RPMI8226 (cell line): Measurements from ENCODE around the gene ZNF394.

Experiments
- DNase-seq: peaks from one replicate; pipeline ENCODE4 v3.0.0-alpha.2; 2015

ZNF394 gene

DNA sequence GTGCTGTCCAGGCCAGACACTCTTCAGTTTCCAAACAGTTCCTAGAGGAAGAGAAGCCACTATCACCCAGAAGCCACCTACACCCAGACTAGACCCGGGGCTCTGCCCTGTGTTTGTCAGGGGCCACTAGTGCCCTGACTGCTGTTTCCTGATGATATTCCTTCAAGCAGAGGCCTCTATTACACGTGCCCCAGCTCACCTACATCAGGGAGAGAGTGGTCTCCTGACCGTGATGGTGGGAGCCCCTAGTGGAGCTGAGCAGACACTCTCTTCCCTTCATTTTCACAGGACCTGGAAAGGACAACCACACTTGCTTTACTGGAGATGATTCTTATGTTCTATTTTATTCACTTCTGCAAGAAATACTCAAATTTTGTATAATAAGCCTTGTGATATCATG, 9.2 kb downstream of the ZNF394 start:
- no peak for DNase-seq

DNA sequence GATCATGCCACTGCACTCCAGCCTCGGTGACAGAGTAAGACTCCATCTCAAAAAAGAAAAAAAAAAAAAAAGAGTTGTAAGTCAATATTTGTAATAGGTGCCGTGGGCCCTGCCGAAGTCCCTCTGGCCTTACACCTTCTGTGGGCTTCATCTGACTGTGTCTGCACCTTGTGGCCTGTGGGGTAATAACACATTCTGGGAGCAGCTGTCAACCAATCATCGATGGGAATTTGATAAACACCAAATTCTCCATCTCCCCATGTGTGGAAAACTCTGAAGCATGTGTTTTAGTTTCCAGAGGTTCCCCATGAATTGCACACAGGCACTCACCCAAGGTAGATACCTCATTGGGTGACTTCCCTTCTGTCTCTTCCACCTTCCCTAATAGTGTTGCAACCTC, 10.8 kb downstream of the ZNF394 start:
- peak; percentile 9 for DNase-seq

GRCh38 chr7:99485094-99485493, 15.0 kb downstream of the ZNF394 start:
- no peak for DNase-seq

GRCh38 chr7:99478464-99479440, 21.3 kb downstream of the ZNF394 start:
- DNase-seq: no peak

GRCh38 chr7:99476107-99476506, 24.0 kb downstream of the ZNF394 start:
- DNase-seq: no peak

DNA sequence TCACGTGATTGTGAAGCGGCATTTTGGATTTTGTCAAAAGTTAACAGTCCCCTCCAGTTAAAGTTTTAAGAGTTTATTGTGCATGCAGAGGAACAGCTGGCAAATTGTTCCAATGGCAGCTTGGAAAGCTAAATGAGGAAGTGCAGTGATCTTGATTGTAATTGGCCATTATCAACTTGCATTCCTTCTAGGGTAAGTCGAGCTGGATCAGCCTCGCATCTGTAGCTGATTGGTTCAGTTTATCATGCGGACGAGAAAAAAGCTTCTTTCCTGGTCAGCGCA, 26.8 kb downstream of the ZNF394 start:
- DNase-seq: peak; percentile 64

DNA sequence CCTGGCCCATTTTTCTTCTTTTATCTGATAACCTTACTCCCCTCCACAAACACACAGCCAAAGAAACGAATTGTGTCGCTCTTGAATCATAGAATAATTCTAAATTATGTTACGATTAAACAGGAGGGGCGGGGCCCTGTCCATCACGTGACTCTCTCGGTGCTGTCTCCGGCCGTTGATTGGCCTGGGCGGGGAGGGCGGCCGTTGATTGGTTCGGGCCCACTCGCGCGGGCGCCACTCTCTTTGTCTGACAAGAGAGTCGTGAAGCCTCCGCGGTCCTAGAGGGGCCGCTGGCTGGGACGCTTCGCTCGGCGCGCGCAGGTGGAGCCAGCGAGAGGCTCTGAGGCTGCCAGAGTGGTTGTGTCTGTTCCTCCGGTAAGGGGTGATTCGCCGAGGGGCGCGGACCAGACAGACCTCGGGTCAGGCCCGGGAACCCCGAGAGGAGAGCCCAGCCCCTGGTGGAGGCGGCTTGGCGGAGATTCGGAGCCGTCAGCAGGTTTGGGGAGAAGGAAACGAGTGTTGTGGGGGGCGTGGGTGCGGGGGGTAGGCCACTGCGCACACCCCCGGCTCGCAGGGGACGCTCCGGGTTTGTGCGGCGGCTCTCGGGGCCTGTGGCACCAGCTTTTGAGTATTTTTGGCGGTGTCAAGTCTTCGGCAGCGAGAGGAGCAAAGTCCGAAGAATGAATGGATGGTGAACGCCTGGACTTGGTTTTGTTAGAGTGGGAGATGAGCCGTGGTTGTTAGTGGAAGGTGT, 27.3 kb downstream of the ZNF394 start, which contains the start of gene ZNF789:
Gene ZNF789, plus strand, starts transcription at position 330 of the 754 bp plus-strand sequence. CDS start 3,567 bp downstream, outside the sequence.
- peak; percentile 99 for DNase-seq

GRCh38 chr7:99469381-99470065, 30.6 kb downstream of the ZNF394 start:
- no peak for DNase-seq

DNA sequence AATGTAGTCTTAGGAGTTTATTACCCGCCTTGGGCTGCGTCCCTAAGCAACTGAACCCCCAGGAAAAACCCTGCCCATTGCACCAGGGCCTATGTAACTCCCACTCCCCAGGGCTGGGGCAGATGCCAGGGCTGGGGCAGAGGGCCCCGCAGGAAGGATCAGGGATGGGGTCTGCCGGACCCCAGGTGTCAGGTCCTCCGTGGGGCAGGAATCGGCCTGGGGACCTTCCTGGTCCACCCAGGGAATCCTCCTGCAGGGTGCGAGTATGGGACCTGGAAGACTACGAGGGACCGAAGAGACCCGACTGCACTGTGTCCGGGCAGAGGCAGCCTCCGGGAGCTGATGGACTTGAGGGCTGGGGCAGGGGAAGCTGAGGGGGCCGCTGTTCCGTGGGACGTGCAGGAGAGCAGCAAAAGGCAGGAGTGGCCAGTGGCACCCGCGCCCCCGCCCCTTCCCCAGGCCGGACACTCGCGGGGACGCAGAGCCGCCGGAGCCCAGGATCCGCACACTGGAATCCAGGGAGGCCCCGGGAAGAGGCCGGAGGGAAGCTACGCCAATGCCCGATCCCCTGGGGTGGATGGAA, 31.7 kb downstream of the ZNF394 start:
- DNase-seq: no peak

DNA sequence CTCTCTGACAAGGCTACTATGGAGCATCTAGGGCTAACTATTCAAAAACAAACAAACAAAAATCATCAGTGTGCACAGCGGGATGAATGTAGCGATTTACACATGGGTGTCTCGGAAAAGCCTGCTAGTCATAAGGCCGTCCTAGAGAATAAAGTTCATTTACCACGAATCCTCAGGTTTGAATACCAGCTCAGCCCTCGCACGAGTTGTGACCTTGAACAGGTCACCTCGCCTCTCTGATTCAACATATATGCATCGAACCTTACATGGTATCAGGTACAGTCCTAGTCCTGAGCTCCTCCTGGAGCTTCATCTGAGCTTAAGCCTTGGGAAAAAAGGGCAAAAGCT, 34.7 kb downstream of the ZNF394 start:
- DNase-seq: no peak

DNA sequence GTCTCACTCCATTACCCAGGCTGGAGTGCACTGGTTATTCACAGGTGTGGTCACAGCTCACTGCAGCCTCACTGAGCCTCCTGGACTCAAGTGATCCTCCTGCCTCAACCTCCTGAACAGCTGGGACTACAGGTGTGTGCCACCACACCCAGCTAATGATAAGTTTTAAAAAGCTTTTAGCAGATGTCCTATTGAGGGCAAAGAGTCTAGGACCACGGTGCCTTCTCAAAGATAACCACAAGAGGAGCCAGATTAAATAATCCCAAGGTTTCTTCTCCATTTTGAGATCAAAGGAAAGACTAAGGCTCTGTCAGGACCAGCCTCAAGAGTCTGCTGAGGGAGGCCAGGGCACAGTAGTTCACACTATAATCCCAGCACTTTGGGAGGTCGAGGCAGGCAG, 38.9 kb downstream of the ZNF394 start:
- no peak for DNase-seq

- no peak for DNase-seq
Observed at GRCh38 chr7:99460651-99461050, 39.4 kb downstream of the ZNF394 start.

GRCh38 chr7:99459087-99459486, 41.0 kb downstream of the ZNF394 start:
- DNase-seq: peak; percentile 54

DNA sequence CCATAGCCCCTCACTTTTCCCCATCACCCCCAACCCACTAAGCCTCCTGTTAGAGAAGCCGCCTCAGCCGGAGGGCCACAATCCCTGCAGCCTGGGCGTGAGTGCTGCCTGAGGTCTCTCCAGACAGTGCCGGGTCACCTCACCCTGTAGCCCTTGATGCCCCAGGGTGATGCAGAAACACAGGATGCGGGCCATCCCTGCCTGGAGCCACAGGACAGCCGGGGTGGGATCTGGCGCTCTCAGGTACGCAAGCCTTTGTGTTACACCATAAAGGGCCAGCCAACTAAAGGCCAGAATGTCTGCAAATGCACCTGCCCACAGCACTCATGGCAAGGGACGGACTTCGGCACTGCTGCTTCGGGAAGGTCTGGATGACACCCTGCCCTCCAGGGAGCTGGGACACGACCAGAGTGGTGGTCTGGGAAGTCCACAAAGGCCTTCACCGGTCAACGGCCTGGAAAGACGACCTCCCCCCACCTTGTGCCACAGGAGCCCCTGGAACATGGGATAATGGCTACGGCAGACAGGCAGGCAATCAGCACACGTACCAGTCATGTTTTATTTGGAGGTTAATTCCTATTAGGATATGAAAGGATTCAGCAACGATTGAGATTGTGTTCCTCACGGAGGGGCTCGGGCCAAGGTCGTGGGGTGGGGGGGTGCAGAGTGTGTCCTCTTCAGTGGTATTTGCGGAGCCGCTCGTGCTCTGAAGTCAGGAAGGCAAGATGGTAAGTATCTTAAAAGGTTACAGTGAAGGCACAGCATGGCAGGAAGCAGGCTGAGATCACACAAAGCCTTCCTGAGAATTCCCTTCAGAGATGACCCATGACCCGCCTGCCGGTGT, 42.2 kb downstream of the ZNF394 start:
- DNase-seq: no peak

DNA sequence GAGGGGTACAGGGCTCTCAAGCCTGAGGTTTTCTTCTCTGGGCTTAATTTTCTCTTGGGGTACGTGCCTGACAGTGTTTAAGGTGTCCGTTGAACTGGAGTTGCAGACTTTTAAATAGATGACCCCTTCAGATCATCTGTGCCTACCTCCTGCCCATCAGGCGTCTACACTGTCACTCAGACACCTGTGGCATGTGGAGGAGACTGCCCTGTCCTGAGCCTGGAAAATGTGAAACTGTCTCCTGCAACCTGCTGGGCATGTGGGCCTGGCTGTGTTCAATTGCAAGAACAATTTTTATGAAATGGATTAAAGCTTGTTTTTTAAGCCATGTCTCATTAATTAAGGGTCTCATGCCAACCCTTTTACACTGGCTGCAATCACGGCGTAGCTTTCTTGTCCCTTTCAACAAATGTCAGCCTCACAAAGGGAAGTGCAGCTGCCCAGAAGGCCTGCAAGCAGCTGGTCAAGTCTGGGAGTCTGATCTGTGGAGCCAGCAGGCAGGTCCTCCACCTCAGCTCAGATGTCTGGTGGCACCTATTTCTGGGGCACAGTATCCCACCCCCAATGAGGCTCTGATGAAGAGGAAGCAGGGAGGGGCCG, 42.9 kb downstream of the ZNF394 start:
- no peak for DNase-seq

- no peak for DNase-seq
Observed at GRCh38 chr7:99456288-99456687, 43.8 kb downstream of the ZNF394 start.

GRCh38 chr7:99455874-99456273, 44.2 kb downstream of the ZNF394 start:
- DNase-seq: no peak

DNA sequence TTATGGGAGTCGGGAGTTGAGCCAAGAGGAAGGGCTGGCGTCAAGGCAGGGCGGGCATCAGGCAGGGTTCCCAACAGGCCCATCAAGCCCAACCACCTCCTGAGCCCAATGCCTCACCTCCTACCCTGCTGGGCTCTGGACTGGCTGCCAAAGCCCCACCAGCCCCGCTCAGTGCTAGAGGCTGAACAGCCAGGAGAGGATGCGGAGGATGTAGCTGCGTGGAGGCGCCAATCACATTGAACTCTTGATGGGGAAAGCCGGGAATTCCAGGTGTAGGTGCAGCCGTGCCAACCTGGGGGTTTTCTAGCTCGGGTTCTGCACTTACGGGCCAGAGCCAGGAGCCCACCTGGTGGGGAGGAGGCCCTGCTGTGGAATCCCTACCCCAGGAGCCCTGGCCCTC, 47.0 kb downstream of the ZNF394 start:
- DNase-seq: no peak

DNA sequence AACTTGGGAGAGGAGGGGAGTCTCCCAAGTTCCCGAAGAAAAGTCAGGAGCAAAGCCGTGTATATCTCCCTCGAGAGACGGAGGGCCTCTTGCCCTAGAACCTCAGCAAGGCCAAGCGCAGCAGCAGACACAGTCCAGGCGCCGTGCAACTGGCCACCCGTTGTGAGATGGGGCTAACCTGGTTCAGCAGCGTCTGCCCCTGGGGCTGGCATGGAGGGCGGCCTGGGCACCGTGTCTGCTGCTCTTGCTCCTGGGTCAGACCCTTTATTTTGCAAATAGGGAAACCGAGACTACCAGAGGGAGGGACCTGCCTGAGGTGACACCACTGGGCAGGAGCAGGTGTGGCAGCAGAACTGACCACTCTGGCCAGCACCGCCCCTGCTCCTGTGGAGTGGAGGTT, 47.5 kb downstream of the ZNF394 start:
- no peak for DNase-seq

- no peak for DNase-seq
Observed at GRCh38 chr7:99451936-99452335, 48.1 kb downstream of the ZNF394 start.

DNA sequence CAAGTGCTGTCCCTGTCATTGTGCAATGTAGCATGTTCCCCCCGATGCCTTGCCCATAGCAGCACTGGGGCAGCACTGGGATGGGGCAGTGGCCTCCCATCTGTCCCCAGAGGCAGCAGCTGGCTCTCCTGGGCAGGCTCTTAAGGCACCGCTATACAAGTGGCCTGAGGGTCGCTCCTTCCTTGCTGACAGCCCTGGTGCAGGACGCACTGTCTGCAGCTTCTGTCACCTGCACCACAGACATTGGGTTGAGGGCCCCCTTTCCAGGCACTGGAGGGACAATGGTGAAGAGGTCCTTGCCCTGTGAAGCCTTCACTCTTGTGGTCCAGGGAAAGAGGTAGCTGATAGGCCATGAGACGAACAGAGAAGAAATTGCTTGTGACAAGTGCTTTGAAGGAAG, 50.8 kb downstream of the ZNF394 start:
- no peak for DNase-seq

DNA sequence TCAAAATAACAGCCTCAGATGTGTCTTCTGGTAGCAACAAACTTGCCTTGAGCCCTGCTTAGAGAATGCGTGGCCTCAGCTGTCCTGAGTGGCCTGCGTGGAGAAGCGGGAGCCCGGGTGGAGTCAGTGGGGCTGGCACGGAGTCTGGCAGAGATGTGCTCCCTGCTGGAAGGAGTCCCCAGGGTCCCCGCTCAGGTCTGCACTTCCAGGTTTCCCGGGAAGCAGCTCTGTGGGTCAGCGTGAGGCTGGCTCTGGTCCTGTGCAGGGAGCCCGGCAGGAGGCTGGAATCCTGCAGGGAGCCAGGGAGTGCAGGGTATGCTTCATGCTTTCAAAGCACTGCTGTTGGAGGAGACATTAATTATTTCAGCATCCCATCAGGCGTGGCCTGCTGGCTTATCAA, 51.2 kb downstream of the ZNF394 start:
- no peak for DNase-seq
